Mesenchymal stem cell (in vitro differentiated cells and primary cell): Measurements from ENCODE around the gene CHGA.

Source experiments
- DNase-seq: peaks from one replicate; pipeline ENCODE4 v3.0.0-alpha.2; 2013
- H2AFZ ChIP-seq: one replicate; pipeline ENCODE4 v1.6.1; 2013; ENCODE audit warnings: low read depth, mild to moderate bottlenecking, control low read depth, inconsistent platforms, low read length, moderate library complexity
- H2AK5ac ChIP-seq: 2 replicates; pipeline ENCODE4 v1.6.1; 2013; ENCODE audit warnings: low read length, moderate library complexity, mild to moderate bottlenecking, inconsistent platforms; ENCODE audit not compliant: severe bottlenecking
- H2BK120ac ChIP-seq: one replicate; pipeline ENCODE4 v1.6.1; 2013; ENCODE audit warnings: low read depth, mild to moderate bottlenecking, inconsistent platforms, low read length, moderate library complexity
- H2BK12ac ChIP-seq, 2 experiments: one replicate each; pipeline ENCODE4 v1.6.1; 2013; ENCODE audit warnings: inconsistent platforms in 2 of 2, low read length in 2 of 2, mild to moderate bottlenecking in 2 of 2, moderate library complexity in 2 of 2, control low read depth in 1 of 2
- H2BK15ac ChIP-seq: one replicate; pipeline ENCODE4 v1.6.1; 2013; ENCODE audit warnings: mild to moderate bottlenecking, low read depth, inconsistent platforms; ENCODE audit not compliant: poor library complexity, severe bottlenecking
- H2BK5ac ChIP-seq: 2 replicates; pipeline ENCODE4 v1.6.1; 2013; ENCODE audit warnings: low read depth, mild to moderate bottlenecking, low read length, control low read depth, inconsistent platforms; ENCODE audit not compliant: poor library complexity, severe bottlenecking
- H3K14ac ChIP-seq, 2 experiments: one replicate each; pipeline ENCODE4 v1.6.1; 2013; ENCODE audit warnings: inconsistent platforms in 2 of 2, low read length in 2 of 2, control low read depth in 1 of 2, mild to moderate bottlenecking in 1 of 2, moderate library complexity in 1 of 2
- H3K18ac ChIP-seq, 2 experiments: one replicate each; pipeline ENCODE4 v1.6.1; 2013; ENCODE audit warnings: inconsistent platforms in 2 of 2, low read length in 2 of 2, control low read depth in 1 of 2, low read depth in 1 of 2, mild to moderate bottlenecking in 1 of 2
- H3K23ac ChIP-seq, 2 experiments: one replicate each; pipeline ENCODE4 v1.6.1; 2013; ENCODE audit warnings: inconsistent platforms in 2 of 2, low read length in 2 of 2, mild to moderate bottlenecking in 2 of 2, moderate library complexity in 2 of 2, control low read depth in 1 of 2
- H3K27ac ChIP-seq: 2 replicates; pipeline ENCODE4 v1.5.1; 2013; ENCODE audit warnings: mild to moderate bottlenecking, moderate library complexity, low read length, control low read depth, inconsistent platforms; ENCODE audit not compliant: poor library complexity, severe bottlenecking
- H3K27me3 ChIP-seq, 2 experiments: 2 replicates each; pipeline versions ENCODE4 v1.6.1 to v1.7.0; 2013; ENCODE audit warnings: low read length in 2 of 2, mild to moderate bottlenecking in 2 of 2, moderate library complexity in 2 of 2, control low read depth in 1 of 2, inconsistent platforms in 1 of 2; ENCODE audit not compliant: control insufficient read depth in 1 of 2, insufficient read depth in 1 of 2
- H3K36me3 ChIP-seq, 2 experiments: 2 replicates each; pipeline versions ENCODE4 v1.6.1 to v1.7.0; 2013; ENCODE audit warnings: low read length in 2 of 2, control low read depth in 1 of 2, inconsistent platforms in 1 of 2, low read depth in 1 of 2, mild to moderate bottlenecking in 1 of 2; ENCODE audit not compliant: insufficient read depth in 2 of 2, control insufficient read depth in 1 of 2
- H3K4ac ChIP-seq, 2 experiments: one replicate each; pipeline ENCODE4 v1.6.1; 2013; ENCODE audit warnings: inconsistent platforms in 2 of 2, low read length in 2 of 2, mild to moderate bottlenecking in 2 of 2, moderate library complexity in 2 of 2, control low read depth in 1 of 2, low read depth in 1 of 2
- H3K4me1 ChIP-seq: 2 replicates; pipeline ENCODE4 v1.6.1; 2013; ENCODE audit warnings: low read depth, low read length, control low read depth; ENCODE audit not compliant: control insufficient read depth, insufficient read depth
- H3K4me2 ChIP-seq: 2 replicates; pipeline ENCODE4 v1.6.1; 2013; ENCODE audit warnings: low read length, mild to moderate bottlenecking, inconsistent platforms; ENCODE audit not compliant: poor library complexity, severe bottlenecking
- H3K4me3 ChIP-seq, 2 experiments: 2 replicates each; pipeline versions ENCODE4 v1.5.1 to v1.7.0; 2013; ENCODE audit warnings: low read length in 2 of 2, mild to moderate bottlenecking in 2 of 2, control low read depth in 1 of 2, low read depth in 1 of 2; ENCODE audit not compliant: insufficient read depth in 1 of 2
- H3K79me1 ChIP-seq: replicated peaks from 2 replicates; pipeline ENCODE4 v1.6.1; 2013; ENCODE audit warnings: mild to moderate bottlenecking, control low read depth, low read length, inconsistent platforms; ENCODE audit not compliant: poor library complexity, severe bottlenecking
- H3K9ac ChIP-seq: 2 replicates; pipeline ENCODE4 v1.7.0; 2013; ENCODE audit warnings: mild to moderate bottlenecking, low read length, moderate library complexity
- H3K9me3 ChIP-seq: 2 replicates; pipeline ENCODE4 v1.7.0; 2013; ENCODE audit warnings: mild to moderate bottlenecking, low read length; ENCODE audit not compliant: control insufficient read depth
- H4K8ac ChIP-seq: one replicate; pipeline ENCODE4 v1.6.1; 2013; ENCODE audit warnings: inconsistent platforms, mild to moderate bottlenecking, low read length, moderate library complexity
- H4K91ac ChIP-seq: one replicate; pipeline ENCODE4 v1.6.1; 2013; ENCODE audit warnings: mild to moderate bottlenecking, low read length, inconsistent platforms
- WGBS: methylation state at CpG from one replicate; pipeline ENCODE4 v1.1.7; 2013; ENCODE audit warnings: mixed read lengths; 5-methylcytosine and 5-hydroxymethylcytosine counted together

CHGA gene

GRCh38 chr14:92885279-92886061, 37.5 kb upstream of the CHGA start:
- H3K4me1 ChIP-seq, result no peaks in the 10 kb centered on the region
- H3K4ac ChIP-seq, result no peak overlapping the region
- no peak overlapping the region for H3K4me3 ChIP-seq
- no peaks in the 10 kb centered on the region for H3K79me1 ChIP-seq
- no peak overlapping the region for H3K23ac ChIP-seq
- no peak overlapping the region for H4K91ac ChIP-seq
- H3K36me3 ChIP-seq, result no peaks in the 10 kb centered on the region
- H3K4me2 ChIP-seq, result no peak overlapping the region
- H2BK15ac ChIP-seq, result no peak overlapping the region
- no peak overlapping the region for H2BK12ac ChIP-seq
- H2AFZ ChIP-seq, result no peak overlapping the region
- no peak overlapping the region for H3K9ac ChIP-seq
- H3K27ac ChIP-seq, result no peak overlapping the region
- no peak overlapping the region for H3K18ac ChIP-seq
- H2AK5ac ChIP-seq, result no peak overlapping the region
- H3K14ac ChIP-seq, result no peak overlapping the region
- H2BK5ac ChIP-seq, result no peak overlapping the region
- peaks cover 38 to 88% of the 10 kb centered on the region in 2 experiments for H3K27me3 ChIP-seq
- no peak overlapping the region for H2BK120ac ChIP-seq
- no peak for DNase-seq
- WGBS, result 65% methylated on average over 8 of the region's 8 CpGs
- H4K8ac ChIP-seq, result no peak overlapping the region
- H3K9me3 ChIP-seq, result peaks cover 18% of the 10 kb centered on the region

- no peak overlapping the region for H2AFZ ChIP-seq
- H2AK5ac ChIP-seq, result no peak overlapping the region
- H3K79me1 ChIP-seq, result no peaks in the 10 kb centered on the region
- H2BK5ac ChIP-seq, result no peak overlapping the region
- no peak overlapping the region for H3K4me3 ChIP-seq
- no peaks in the 10 kb centered on the region for H3K36me3 ChIP-seq
- no peak overlapping the region for H3K9ac ChIP-seq
- H3K4ac ChIP-seq, result no peak overlapping the region
- no peak overlapping the region for H4K8ac ChIP-seq
- H3K18ac ChIP-seq, result no peak overlapping the region
- H3K27ac ChIP-seq, result no peak overlapping the region
- H3K14ac ChIP-seq, result no peak overlapping the region
- H2BK15ac ChIP-seq, result no peak overlapping the region
- H4K91ac ChIP-seq, result no peak overlapping the region
- H3K4me1 ChIP-seq, result no peaks in the 10 kb centered on the region
- no peak overlapping the region for H3K23ac ChIP-seq
- H3K9me3 ChIP-seq, result peaks cover 18% of the 10 kb centered on the region
- H2BK120ac ChIP-seq, result no peak overlapping the region
- no peak for DNase-seq
- H3K4me2 ChIP-seq, result no peak overlapping the region
- 82% methylated on average over 9 of the region's 11 CpGs for WGBS
- peaks cover 29 to 90% of the 10 kb centered on the region in 2 experiments for H3K27me3 ChIP-seq
- no peak overlapping the region for H2BK12ac ChIP-seq
Observed at GRCh38 chr14:92886337-92886736, 36.6 kb upstream of the CHGA start.

GRCh38 chr14:92887157-92887556, 35.8 kb upstream of the CHGA start:
- no peak overlapping the region for H3K14ac ChIP-seq
- no CpG with 5 or more reads among the region's 1 CpG for WGBS
- peaks cover 18% of the 10 kb centered on the region for H3K9me3 ChIP-seq
- H2AFZ ChIP-seq, result no peak overlapping the region
- no peak overlapping the region for H3K23ac ChIP-seq
- H4K91ac ChIP-seq, result no peak overlapping the region
- no peak overlapping the region for H4K8ac ChIP-seq
- no peak overlapping the region for H2BK15ac ChIP-seq
- no peak overlapping the region for H3K4me3 ChIP-seq
- no peak overlapping the region for H2BK5ac ChIP-seq
- H3K27me3 ChIP-seq, result peaks cover 25 to 89% of the 10 kb centered on the region in 2 experiments
- DNase-seq, result no peak
- no peak overlapping the region for H3K18ac ChIP-seq
- H3K27ac ChIP-seq, result no peak overlapping the region
- no peak overlapping the region for H2AK5ac ChIP-seq
- no peak overlapping the region for H2BK12ac ChIP-seq
- H3K36me3 ChIP-seq, result no peaks in the 10 kb centered on the region
- H3K4ac ChIP-seq, result no peak overlapping the region
- no peaks in the 10 kb centered on the region for H3K4me1 ChIP-seq
- H3K79me1 ChIP-seq, result no peaks in the 10 kb centered on the region
- H3K4me2 ChIP-seq, result no peak overlapping the region
- no peak overlapping the region for H3K9ac ChIP-seq
- H2BK120ac ChIP-seq, result no peak overlapping the region

- H3K18ac ChIP-seq, result no peak overlapping the region
- no peak overlapping the region for H2AK5ac ChIP-seq
- peaks cover 32% of the 10 kb centered on the region for H3K9me3 ChIP-seq
- no peak overlapping the region for H3K14ac ChIP-seq
- H3K36me3 ChIP-seq, result no peaks in the 10 kb centered on the region
- H4K91ac ChIP-seq, result no peak overlapping the region
- no peak overlapping the region for H3K4me3 ChIP-seq
- H2AFZ ChIP-seq, result no peak overlapping the region
- H3K23ac ChIP-seq, result no peak overlapping the region
- H3K4ac ChIP-seq, result no peak overlapping the region
- no peak overlapping the region for H4K8ac ChIP-seq
- H3K79me1 ChIP-seq, result no peaks in the 10 kb centered on the region
- peaks cover 25 to 77% of the 10 kb centered on the region in 2 experiments for H3K27me3 ChIP-seq
- H3K9ac ChIP-seq, result no peak overlapping the region
- no peak overlapping the region for H2BK15ac ChIP-seq
- no peak overlapping the region for H3K4me2 ChIP-seq
- H2BK120ac ChIP-seq, result no peak overlapping the region
- H3K27ac ChIP-seq, result no peak overlapping the region
- no peaks in the 10 kb centered on the region for H3K4me1 ChIP-seq
- no peak for DNase-seq
- no peak overlapping the region for H2BK5ac ChIP-seq
- H2BK12ac ChIP-seq, result no peak overlapping the region
Observed at GRCh38 chr14:92888896-92889295, 34.1 kb upstream of the CHGA start.
